ENCODE measurements around the gene SMARCA1.
"Not testable (repeated sequence)": the region's sequence is repeated elsewhere in the genome, so short reads cannot be mapped to it uniquely, and the experiment has no call there.

The SMARCA1 gene, protein sequence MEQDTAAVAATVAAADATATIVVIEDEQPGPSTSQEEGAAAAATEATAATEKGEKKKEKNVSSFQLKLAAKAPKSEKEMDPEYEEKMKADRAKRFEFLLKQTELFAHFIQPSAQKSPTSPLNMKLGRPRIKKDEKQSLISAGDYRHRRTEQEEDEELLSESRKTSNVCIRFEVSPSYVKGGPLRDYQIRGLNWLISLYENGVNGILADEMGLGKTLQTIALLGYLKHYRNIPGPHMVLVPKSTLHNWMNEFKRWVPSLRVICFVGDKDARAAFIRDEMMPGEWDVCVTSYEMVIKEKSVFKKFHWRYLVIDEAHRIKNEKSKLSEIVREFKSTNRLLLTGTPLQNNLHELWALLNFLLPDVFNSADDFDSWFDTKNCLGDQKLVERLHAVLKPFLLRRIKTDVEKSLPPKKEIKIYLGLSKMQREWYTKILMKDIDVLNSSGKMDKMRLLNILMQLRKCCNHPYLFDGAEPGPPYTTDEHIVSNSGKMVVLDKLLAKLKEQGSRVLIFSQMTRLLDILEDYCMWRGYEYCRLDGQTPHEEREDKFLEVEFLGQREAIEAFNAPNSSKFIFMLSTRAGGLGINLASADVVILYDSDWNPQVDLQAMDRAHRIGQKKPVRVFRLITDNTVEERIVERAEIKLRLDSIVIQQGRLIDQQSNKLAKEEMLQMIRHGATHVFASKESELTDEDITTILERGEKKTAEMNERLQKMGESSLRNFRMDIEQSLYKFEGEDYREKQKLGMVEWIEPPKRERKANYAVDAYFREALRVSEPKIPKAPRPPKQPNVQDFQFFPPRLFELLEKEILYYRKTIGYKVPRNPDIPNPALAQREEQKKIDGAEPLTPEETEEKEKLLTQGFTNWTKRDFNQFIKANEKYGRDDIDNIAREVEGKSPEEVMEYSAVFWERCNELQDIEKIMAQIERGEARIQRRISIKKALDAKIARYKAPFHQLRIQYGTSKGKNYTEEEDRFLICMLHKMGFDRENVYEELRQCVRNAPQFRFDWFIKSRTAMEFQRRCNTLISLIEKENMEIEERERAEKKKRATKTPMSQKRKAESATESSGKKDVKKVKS

DNA sequence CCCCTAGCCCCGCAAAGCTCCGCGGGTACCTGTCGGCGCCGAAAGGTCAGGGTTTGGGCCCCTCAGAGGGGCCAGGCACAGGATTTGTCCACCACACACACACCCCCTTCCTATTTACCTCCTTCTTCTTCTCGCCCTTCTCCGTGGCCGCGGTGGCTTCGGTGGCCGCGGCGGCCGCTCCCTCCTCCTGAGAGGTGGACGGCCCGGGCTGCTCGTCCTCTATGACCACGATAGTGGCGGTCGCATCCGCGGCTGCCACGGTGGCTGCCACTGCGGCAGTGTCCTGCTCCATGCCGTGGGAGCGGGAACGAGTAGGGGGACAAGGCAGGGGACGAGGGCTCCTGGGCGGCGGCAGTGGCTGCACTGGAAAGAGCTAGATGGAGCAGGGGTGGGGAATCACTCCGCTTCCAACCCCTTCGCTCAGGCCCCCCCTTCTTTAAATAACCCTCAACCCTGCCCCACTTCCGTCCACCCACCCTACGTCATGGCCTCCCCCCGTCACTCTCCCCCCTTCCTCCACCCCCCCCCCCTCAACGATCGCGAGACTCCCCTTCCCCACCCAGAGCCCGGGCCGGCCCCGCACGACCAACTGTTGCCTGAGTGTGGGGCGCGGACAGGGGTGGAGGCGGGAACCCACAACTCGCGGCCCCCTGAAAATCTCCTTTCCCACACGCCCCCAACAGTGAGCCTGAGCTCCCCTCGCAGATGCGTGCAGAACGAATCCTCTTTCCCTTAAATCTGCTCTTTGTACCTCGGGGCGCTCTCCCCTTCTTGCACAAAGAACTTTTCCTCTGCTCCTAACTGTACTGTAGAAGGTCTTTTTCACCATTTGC lies at the start of gene SMARCA1:
SMARCA1 (minus strand) TSS at position 412 of the 833 bp plus-strand sequence; CDS start at position 292, 120 bp downstream.
- DNase-seq (ENCODE audit: low read depth) = no peak

DNA sequence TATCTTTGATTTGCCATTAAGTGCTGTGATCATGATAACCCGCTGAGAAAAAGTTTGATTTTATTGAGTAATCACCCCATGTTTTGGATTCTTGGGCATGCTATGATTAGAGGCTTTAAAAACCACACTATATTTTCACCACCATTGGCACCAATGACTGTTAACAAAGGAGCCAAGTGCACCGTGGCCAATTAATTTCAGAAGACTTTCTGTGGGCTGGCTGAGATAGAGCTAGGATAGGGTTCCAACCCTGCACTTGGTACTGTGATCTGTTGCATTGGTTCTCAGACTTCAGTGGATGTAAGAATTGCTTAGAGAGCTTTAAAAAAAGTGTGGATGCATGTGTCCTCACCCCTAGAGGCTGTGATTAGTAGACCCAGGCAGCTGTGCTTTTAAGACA lies 49.1 kb upstream of the SMARCA1 start:
- no peak for DNase-seq (ENCODE audit: low read depth)

DNA sequence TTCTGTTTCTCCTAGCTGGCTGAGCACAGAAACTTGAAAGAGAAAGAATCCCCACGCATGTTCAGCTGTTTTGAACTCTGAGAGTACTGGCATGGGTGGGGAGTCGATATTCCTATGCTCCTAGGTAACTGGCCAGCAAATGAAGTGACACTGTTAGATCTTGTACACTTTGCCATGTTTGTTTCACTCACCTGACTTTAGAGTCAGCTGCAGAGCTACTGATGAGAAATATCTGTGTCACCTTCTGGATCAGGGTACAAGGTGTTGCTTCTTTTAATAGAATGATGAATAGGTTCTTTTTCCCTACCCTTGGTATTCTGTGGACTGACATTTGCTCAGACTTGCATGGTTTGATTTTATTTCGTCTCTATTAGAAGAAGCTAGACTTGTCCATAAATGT lies 45.1 kb upstream of the SMARCA1 start:
- no peak for DNase-seq (ENCODE audit: low read depth)

DNA sequence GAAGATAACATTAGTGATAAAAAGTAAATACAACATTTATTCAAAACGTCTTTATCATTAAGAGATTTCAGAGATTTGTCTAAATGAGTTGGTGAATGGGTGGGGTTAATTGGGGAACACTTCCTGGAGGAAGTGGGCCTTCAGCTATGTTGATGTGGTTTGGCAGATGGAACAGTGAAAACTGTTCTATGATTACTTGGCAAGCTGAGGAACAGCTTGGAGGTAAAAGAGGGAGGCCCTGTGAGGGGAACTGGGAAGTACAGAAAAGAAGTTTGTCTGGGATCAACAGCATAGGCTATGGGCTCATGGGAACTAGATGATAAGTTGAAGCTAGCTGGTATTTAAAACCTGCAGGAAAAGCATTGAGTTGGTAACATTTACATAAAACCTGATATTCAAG lies 42.8 kb upstream of the SMARCA1 start:
- DNase-seq (ENCODE audit: low read depth) = no peak

DNA sequence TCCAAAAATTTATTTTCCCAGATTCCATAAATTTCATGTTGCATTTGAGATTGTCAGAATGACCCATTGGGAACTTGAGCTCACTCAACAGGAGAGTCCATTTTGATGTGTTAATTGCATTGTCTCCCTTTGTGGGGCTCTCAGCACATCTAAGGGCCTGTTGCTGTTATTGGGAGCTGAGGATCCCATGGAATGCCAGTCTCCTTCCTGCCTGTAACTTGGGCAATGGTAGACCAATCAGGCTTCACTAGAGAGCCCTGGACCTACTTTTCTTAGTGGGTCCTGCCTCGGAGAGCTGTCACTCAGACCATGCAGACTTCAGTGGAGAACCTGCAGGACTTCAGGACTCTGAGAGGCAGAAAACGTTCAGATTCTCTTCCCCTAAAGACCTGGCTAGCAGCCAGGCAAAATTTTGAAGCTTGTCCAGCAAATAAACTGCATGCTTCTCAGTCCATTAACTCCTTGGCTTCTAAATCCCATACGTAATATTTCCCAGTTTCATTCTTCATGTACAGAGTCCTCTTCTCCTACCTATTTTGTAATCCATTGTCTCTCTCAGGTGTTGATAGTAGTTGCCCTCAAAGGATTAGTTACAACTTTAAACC lies 41.9 kb upstream of the SMARCA1 start:
- no peak for DNase-seq (ENCODE audit: low read depth)

DNA sequence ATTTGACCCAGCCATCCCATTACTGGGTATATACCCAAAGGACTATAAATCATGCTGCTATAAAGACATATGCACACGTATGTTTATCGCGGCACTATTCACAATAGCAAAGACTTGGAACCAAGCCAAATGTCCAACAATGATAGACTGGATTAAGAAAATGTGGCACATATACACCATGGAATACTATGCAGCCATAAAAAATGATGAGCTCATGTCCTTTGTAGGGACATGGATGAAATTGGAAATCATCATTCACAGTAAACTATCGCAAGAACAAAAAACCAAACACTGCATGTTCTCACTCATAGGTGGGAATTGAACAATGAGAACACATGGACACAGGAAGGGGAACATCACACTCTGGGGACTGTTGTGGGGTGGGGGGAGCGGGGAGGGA lies 41.1 kb upstream of the SMARCA1 start:
- DNase-seq (ENCODE audit: low read depth) = not testable (repeated sequence)

DNA sequence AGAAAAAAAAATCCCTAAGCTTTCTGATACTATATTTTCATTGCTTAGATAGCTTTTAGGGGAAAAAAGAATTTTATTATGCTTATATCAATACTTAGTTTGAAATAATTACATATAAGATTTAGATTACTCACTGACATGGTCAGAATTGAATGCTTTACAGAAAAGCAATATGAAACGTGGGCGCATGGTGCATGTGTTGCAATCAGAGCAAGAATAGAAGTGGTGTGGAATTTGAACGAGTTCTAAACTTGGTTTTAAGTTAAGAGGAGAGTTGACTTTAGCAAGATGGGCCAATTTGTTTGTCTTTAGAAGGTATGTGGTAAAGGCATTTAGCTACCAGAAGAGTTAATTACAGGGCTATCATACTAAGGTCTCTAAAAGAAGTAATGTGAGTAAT lies 38.2 kb upstream of the SMARCA1 start:
- DNase-seq (ENCODE audit: low read depth) = no peak

DNA sequence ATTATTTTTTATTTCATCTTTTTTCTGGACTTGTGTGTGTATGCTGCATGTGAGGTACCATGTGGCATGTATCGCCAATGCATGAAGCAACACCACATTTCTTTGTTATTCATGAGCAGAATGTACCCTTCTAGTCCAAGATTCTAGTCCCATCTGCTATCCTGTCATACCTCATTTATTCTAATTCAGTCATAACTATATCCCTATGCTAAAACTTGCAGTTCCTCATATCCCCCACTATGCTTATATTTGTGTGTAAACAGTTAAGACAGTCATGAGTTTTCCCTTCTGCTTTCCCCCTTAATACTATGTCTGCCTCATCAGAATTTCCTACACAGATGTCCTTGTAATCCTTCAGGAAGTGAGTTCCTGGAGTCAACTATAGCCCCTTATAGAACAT lies 36.5 kb upstream of the SMARCA1 start:
- no peak for DNase-seq (ENCODE audit: low read depth)

DNA sequence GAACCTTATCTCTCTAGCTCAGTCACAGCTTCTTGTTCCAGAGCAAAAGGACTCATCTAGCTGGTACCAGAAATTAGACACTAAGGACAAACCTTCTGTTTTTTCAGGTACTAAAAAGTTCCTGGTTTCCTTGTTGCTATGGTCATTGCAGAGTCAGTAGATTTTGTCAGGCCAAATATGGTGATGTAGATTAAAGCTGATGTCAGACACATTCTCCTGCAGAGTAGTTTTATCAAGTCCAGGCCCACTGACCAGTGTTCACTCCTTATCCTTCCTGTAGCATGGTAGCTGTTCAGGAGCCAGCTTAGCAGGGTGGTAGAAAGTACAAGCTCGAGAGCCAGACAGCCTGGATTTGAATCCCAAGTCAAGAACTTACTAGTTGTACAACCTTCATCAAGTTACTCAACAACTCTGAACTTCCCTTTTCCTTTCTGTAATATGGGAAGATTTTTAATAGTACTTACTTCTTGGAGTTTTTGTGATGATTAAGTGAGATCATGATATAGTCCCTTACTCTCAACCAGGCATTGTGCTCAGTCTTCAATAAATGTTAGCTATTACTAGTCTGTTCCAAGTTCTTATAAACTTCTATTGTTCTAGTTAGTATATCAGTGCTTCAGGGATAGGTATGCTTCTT lies 34.7 kb upstream of the SMARCA1 start:
- no peak for DNase-seq (ENCODE audit: low read depth)

DNA sequence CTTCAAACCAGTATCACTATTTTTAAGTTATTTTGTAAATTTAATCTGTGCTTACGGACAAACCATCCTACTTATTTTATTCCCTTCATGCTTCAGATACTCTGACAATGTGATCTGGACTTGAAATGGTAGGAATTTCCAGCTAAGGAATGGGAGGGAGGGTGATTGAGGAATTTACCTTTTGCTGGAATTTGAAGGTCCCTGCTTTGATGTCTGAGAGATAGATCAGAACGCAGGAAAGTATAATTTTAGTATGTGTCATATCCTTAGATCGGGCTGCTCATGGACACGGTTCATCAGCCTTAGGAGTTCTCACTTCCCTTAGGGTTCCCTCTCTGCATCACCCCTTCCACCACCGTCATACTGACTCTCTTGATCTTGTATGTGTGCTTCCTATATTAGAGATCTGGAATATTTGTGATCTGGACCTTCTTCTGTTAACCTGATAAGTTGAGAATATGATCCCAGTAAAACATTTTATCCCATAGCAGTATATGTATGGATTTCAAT lies 33.6 kb upstream of the SMARCA1 start:
- DNase-seq (ENCODE audit: low read depth) = no peak

DNA sequence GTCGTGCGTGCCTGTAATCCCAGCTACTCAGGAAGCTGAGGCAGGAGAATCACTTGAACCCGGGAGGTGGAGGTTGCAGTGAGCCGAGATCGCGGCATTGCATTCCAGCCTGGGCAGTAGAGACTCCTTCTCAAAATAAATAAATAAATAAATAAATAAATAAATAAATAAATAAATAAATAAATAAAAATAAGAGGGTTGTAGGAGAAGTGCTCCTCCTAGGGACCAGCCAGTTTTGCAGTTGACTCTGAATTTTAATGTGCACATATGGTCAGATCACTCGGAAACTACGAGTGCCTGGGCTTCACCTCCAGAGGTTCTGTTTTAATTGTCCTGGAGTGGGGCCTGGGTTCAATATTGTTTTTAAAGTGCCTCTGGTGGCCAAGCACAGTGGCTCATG lies 31.5 kb upstream of the SMARCA1 start:
- DNase-seq (ENCODE audit: low read depth) = not testable (repeated sequence)

DNA sequence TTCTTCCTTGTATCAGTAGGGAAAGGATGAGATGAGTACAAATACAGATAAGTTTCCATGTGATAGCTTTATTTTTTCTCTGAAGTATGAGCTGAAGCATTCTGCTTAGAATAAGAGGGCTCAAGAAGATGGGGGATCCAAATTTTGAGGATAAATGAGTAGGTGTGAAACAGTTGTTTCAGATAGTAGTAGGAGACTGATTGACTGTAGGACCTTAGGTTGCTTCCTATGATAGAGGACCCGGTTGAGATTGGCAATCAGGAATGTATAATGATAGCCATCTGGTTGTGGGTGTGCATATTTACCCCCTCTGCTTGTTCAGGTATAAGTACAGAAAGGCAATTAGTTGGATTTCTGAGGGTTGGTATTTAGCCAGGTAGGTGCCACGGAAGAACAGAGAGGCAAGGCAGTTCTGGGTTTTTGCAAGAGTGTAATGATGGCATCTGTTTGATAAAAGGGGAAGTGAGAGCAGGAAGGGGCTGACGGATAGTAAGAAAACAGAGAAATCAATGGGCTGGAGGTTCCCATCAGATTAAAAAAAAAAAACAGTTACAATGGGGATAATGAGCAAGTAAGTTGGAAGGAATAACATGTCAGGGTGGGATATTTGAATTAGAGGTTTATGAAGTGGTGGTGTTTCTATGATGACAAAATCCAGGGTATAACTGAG lies 30.5 kb upstream of the SMARCA1 start:
- DNase-seq (ENCODE audit: low read depth) = no peak

DNA sequence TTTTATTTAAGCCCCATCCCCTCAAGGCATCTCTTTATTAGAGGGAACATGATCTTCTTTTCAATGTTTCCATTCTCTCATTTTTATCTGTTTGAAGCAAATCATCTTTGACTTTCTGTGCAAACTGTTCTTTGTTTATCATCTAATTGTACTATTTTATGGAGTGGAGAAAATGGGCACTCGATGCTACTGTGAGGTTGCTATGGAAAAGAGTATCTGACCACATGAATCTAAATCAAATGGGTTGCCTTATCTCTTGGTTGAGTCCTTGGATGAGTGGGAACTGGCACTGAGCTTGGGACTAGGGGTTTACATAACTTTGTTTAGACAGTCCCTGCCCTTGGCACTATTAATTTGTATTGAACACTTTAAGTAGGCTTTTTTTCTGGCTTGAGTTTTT lies 25.8 kb upstream of the SMARCA1 start:
- DNase-seq (ENCODE audit: low read depth) = no peak

DNA sequence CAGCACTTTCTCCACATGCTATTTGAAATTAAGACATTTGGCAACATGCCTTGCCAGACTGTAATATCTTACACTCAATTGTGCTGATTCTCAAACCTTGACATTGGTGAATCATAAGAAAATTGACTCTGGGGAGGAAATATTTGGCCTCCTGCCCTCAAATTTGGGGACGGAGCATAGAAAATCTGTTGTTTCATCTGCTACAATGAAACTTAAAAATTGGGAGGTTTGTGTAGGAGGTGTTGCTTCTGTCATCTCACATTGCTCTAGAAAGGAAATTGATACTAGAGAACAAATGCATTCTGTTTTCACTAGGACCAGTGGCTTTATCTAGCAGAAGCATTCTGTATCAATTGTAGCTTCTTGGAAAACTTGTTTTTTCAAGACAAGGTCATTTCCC lies 22.1 kb upstream of the SMARCA1 start:
- DNase-seq (ENCODE audit: low read depth) = no peak

DNA sequence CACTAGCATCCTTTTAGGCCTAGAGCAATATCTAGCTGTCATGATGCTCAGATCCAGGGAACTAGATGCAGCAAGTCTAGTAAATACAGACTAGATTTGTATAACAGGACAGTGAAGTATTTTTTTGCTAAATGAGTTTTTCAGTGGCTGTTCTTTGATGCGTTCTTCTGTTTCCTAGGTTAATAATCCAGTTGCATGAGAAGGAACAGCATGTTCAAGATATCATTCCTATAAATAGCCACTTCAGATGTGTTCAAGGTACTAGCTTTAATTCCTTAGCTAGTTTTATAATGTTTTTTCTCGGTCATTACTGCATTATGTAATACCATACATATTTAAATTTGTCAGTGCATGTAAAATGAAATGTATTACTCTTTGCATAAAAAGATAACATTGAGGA lies 21.5 kb upstream of the SMARCA1 start:
- no peak for DNase-seq (ENCODE audit: low read depth)

DNA sequence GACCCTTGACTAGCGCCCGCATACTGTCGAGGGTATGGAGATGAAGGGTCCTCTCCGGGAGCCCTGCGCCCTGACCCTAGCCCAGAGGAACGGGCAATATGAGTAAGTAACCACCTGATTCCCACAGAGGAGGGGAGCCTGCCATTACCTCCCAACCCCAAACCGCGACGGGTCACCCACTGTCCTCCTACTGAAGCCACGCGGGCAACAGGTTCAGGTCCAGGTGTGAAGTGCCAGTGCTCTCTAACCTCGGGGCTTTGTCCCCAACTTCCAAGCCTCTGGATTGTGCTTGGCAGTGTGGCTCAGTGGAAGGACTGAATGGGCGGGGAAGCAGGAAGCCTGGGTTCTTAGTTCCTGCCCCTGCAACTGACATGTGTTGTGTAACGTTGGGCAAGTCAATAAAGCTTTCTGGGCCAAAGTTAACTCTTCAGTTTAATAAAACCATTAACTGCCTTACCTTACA lies 17.5 kb upstream of the SMARCA1 start:
- no peak for DNase-seq (ENCODE audit: low read depth)

DNA sequence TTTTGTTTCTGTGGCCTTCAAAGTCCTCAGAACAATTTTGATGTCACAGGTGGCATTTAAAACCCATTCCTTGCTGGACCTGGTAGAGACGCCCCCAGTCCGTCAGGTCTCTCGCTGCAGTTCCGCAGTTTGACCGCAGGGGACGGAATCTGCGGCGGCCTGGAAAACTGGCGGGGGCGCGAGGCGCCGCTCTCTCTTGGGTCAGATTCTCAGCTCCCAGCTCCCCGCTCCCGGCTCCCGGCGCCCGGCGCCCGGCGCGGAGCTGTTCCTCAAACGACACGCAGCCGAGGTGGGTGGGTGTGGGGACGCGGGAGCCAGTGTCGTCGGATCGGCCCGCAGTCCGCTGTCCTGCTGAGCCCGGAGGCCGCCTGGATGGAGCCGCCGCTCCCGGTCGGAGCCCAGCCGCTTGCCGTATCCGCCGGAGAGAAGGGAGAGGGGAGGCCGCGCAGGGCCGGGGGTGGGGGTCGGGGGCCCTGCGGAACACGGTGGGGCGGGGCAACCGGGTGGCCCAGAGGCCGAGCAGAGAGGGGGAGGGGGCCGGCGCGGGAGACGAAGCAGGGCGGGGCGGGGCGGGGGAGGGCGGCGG lies 16.9 kb upstream of the SMARCA1 start, which contains the start of gene OCRL:
OCRL (plus strand) TSS at position 192 of the 586 bp plus-strand sequence; CDS start at position 373, 181 bp downstream.
- no peak for DNase-seq (ENCODE audit: low read depth)

DNA sequence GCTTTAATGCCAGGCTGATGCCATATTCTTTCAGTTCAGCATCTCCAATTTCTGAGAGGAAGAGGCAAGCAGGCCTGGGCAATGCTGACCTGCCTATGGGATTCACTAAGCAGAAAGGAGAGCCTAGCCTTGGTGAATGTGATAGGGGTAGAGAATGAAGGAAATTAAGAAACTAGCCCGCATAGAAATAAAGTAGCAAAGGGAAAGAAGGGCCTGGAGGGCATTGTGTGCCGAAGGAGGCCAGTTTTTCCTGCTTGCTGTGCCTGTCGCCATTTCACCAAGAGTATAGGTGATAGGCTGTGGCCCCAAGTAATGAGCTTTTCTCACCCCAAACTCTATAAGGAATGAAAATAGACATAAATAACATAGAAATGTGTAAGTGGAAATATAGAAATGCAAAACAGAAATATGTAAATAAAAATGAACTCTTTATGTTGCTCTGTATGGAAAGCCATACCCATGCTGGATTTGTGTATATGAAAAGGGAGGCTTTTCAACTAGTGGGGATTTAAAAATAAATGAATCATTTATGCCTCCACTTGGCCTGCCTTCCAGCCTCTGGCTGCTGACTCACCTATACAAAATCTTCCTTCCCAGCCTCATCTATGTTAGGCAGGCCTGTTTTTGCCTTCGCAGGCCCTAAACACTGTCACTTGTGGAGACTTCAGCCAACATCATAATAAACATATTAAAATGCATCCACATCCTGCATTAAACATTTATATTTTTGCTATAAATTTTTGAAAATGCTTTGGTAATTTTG lies 11.7 kb upstream of the SMARCA1 start:
- no peak for DNase-seq (ENCODE audit: low read depth)

DNA sequence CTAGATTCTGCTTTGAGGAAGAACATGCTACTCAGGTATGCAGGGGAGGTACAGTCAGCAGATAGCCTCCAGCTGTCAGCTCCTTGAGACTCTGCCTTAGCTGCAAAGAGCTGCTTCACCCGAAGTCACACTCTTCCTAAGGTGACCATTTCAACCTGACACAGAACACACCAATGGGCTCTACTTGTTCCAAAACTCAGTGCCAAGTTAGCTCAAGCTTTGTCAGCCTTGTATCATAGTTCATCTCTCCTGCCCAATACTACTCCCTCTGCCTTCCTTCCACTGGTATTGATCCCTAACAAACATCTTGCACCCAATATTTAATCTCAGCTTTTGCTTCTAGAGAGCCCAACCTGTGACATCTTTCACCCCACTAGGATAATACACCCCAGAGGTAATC lies 7.8 kb upstream of the SMARCA1 start:
- no peak for DNase-seq (ENCODE audit: low read depth)

Measured in activated gamma-delta T cell treated with anti-CD3 and anti-CD28 coated beads, Interleukin-2, amount 50 U/mL, for 16 hours (primary cell).